Measurements from ENCODE around the gene STX16.

The STX16 gene

DNA sequence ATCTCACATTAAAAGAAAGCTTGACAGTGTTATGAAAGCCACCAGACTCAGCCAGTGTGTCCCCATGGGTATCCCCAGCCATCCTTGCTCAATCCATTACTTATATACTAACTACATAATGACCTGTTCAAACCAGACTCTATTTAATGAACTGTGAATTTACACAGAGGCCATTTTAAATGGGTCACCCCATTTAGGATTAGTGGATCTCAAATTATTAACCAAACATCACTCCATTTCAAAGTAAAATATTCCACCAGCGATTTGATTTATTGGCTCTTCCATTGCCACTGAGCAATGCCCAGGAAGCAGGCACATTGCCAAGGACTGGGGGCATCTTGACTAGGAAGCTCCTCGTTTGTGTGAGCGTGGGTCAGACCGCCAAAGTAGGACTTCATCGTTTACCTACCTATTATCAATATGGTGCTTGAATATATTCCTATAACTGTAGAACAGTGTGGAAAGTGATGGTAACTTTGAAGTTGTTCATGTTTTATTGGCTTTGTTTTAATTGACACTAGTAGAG lies 26.1 kb downstream of the STX16 start:
- no peak for TF ChIP-seq ZNF565 (CRISPR knock-in tag; conservative IDR thresholded peaks at IDR 0.05; ENCODE audit: low read depth)
- no peak for TF ChIP-seq ZNF8 (CRISPR knock-in tag; IDR thresholded peaks at IDR 0.05)
- TF ChIP-seq BACH2 (CRISPR knock-in tag; IDR thresholded peaks at IDR 0.05; ENCODE audit: borderline replicate concordance): no peak
- ATAC-seq: no peak

DNA sequence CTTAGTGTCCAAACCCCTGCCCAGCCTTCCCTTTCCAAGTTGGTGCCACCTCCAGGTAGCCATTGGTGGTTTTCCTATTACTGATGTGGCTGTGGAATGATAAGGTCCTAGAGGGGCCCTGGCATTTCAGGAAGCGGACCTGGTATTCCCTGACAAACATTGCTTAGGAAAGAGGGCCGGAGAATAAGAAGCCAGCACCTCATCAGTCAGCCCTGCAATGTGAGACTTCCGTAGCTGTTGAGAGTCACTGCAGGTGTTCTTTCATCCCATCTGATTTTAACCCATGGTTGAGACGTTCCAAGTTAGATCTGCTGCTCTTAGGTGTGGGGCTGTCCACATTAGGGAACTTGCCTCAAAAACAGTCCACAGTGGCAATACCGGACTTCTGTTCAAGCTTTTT lies 26.7 kb downstream of the STX16 start:
- TF ChIP-seq ZFP3 (CRISPR knock-in tag; IDR thresholded peaks at IDR 0.05) (no peak), ZNF565 (CRISPR knock-in tag; conservative IDR thresholded peaks at IDR 0.05; ENCODE audit: low read depth) (no peak)
- TF ChIP-seq, protein P1, sequence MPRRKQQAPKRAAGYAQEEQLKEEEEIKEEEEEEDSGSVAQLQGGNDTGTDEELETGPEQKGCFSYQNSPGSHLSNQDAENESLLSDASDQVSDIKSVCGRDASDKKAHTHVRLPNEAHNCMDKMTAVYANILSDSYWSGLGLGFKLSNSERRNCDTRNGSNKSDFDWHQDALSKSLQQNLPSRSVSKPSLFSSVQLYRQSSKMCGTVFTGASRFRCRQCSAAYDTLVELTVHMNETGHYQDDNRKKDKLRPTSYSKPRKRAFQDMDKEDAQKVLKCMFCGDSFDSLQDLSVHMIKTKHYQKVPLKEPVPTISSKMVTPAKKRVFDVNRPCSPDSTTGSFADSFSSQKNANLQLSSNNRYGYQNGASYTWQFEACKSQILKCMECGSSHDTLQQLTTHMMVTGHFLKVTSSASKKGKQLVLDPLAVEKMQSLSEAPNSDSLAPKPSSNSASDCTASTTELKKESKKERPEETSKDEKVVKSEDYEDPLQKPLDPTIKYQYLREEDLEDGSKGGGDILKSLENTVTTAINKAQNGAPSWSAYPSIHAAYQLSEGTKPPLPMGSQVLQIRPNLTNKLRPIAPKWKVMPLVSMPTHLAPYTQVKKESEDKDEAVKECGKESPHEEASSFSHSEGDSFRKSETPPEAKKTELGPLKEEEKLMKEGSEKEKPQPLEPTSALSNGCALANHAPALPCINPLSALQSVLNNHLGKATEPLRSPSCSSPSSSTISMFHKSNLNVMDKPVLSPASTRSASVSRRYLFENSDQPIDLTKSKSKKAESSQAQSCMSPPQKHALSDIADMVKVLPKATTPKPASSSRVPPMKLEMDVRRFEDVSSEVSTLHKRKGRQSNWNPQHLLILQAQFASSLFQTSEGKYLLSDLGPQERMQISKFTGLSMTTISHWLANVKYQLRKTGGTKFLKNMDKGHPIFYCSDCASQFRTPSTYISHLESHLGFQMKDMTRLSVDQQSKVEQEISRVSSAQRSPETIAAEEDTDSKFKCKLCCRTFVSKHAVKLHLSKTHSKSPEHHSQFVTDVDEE (CRISPR knock-in tag; IDR thresholded peaks at IDR 0.05): no peak
- no peak for ATAC-seq

DNA sequence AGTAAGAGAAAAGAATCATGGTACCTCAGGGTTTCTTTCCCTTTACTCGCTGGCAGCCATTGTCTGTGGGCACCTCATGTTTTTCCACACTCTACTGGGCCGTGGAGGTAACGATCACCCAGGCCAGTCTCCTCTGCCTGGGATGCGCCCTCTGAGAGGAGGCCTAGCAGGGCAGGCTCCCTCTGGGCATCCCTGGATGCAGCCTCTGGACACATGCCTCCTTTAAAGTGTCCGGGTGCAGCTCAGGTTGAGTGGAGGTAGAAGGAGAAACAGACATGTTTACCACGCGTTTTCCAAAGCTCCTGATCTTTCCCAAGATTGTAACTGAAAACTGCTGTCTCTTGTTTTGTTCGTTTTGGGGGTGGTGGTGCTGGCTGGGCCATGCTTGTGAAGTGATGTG lies 27.7 kb downstream of the STX16 start:
- TF ChIP-seq ZFP30 (CRISPR knock-in tag; IDR thresholded peaks at IDR 0.05) (no peak), RARB (CRISPR knock-in tag; IDR thresholded peaks at IDR 0.05) (no peak), ISL1 (CRISPR knock-in tag; IDR thresholded peaks at IDR 0.05) (no peak), ZNF565 (CRISPR knock-in tag; conservative IDR thresholded peaks at IDR 0.05; ENCODE audit: low read depth) (no peak), SNAI2 (CRISPR knock-in tag; IDR thresholded peaks at IDR 0.05) (no peak), ZNF70 (CRISPR knock-in tag; IDR thresholded peaks at IDR 0.05) (no peak), GLIS3 (CRISPR knock-in tag; IDR thresholded peaks at IDR 0.05) (no peak), TCF4 (CRISPR knock-in tag; IDR thresholded peaks at IDR 0.05; ENCODE audit: borderline replicate concordance) (no peak), PPARA (CRISPR knock-in tag; IDR thresholded peaks at IDR 0.05; ENCODE audit: borderline replicate concordance) (no peak), ZNF8 (CRISPR knock-in tag; IDR thresholded peaks at IDR 0.05) (no peak), TOX (CRISPR knock-in tag; IDR thresholded peaks at IDR 0.05; ENCODE audit: borderline replicate concordance) (no peak)
- TF ChIP-seq, protein P2, sequence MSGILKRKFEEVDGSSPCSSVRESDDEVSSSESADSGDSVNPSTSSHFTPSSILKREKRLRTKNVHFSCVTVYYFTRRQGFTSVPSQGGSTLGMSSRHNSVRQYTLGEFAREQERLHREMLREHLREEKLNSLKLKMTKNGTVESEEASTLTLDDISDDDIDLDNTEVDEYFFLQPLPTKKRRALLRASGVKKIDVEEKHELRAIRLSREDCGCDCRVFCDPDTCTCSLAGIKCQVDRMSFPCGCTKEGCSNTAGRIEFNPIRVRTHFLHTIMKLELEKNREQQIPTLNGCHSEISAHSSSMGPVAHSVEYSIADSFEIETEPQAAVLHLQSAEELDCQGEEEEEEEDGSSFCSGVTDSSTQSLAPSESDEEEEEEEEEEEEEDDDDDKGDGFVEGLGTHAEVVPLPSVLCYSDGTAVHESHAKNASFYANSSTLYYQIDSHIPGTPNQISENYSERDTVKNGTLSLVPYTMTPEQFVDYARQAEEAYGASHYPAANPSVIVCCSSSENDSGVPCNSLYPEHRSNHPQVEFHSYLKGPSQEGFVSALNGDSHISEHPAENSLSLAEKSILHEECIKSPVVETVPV (CRISPR knock-in tag; IDR thresholded peaks at IDR 0.05): no peak
- TF ChIP-seq, protein P3, sequence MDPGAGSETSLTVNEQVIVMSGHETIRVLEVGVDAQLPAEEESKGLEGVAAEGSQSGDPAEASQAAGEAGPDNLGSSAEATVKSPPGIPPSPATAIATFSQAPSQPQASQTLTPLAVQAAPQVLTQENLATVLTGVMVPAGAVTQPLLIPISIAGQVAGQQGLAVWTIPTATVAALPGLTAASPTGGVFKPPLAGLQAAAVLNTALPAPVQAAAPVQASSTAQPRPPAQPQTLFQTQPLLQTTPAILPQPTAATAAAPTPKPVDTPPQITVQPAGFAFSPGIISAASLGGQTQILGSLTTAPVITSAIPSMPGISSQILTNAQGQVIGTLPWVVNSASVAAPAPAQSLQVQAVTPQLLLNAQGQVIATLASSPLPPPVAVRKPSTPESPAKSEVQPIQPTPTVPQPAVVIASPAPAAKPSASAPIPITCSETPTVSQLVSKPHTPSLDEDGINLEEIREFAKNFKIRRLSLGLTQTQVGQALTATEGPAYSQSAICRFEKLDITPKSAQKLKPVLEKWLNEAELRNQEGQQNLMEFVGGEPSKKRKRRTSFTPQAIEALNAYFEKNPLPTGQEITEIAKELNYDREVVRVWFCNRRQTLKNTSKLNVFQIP (CRISPR knock-in tag; IDR thresholded peaks at IDR 0.05; ENCODE audit: borderline replicate concordance, low read depth): no peak
- ATAC-seq: no peak

DNA sequence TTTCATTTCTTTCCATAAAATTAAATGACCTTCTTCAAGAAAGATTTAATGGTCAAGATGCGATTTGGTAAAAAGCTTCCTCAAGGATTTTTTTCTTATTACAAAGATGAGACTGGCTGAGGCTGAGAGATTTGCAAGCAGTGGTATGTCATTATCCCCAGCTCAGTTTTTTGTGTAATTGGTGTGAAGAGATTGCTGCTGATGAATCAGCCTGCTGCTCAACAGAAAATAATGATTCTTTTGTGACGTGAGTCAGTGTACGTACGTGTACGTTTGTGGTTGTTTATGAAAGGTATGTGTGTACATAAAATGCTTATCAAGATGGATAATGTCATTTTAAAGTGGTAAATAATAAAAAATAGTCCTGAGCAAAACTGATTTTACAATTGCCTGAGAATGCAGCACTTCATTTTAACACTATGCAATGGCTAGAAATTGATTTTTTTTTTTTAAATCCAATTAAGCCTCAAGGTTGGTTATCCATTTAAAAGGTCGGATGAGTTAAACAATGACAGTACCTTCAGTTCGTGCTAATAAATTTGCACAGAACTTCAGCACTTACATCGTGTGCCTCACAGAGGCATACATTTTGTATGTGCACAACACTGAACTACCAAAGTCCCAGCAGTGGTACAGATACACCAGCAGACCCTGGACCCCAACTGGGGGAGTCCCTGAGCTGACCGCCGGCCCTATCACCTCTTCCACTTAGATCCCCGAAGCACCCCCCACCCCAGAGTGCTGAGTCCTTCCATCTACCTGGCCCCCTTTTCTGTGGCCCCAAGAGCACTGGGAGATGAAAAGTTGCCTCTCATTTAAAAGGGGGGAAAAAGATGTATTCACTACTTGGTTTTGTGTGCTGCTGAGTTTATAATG lies 31.8 kb downstream of the STX16 start:
- no peak for ATAC-seq
- TF ChIP-seq, protein P1 (CRISPR knock-in tag; IDR thresholded peaks at IDR 0.05): no peak
- TF ChIP-seq ZNF565 (CRISPR knock-in tag; conservative IDR thresholded peaks at IDR 0.05; ENCODE audit: low read depth): no peak
- TF ChIP-seq CSDC2 (CRISPR knock-in tag; IDR thresholded peaks at IDR 0.05): no peak
- TF ChIP-seq, protein P2 (CRISPR knock-in tag; IDR thresholded peaks at IDR 0.05): no peak

All from SK-N-SH treated with all-trans-retinoic acid at 6 μM for 48 hours (cell line).